MM.1S (cell line): ENCODE measurements around the gene MAGIX.

Experiments
- DNase-seq: peaks from one replicate; pipeline ENCODE4 v3.0.0-alpha.2; 2015
- H2AFZ ChIP-seq: fragments of 300-600 bp; sonication (generic); 2 replicates; pipeline ENCODE4 v1.6.0; 2016; ENCODE audit warnings: antibody characterized with exemption, low read length
- H3F3A ChIP-seq: fragments of 300-600 bp; sonication (generic); 2 replicates; pipeline ENCODE4 v1.6.1; 2016; ENCODE audit warnings: mild to moderate bottlenecking, antibody characterized with exemption, low read length, moderate library complexity, mixed read lengths; ENCODE audit not compliant: insufficient read depth
- H3K27ac ChIP-seq: fragments of 300-600 bp; sonication (generic); 2 replicates; pipeline ENCODE4 v1.5.1; 2016; ENCODE audit warnings: mild to moderate bottlenecking, low read length
- H3K27me3 ChIP-seq: fragments of 300-600 bp; sonication (generic); replicated peaks from 2 replicates; pipeline ENCODE4 v1.6.0; 2016; ENCODE audit warnings: low read length; ENCODE audit not compliant: insufficient read depth
- H3K36me3 ChIP-seq: fragments of 300-600 bp; sonication (generic); replicated peaks from 2 replicates; pipeline ENCODE4 v1.6.1; 2016; ENCODE audit warnings: mild to moderate bottlenecking, low read length, mixed read lengths; ENCODE audit not compliant: insufficient read depth
- H3K4me1 ChIP-seq: fragments of 300-600 bp; sonication (generic); 2 replicates; pipeline ENCODE4 v1.6.1; 2016; ENCODE audit warnings: low read length, mixed read lengths
- H3K4me2 ChIP-seq: fragments of 300-600 bp; sonication (generic); 2 replicates; pipeline ENCODE4 v1.6.0; 2016; ENCODE audit warnings: low read depth, low read length
- H3K4me3 ChIP-seq: fragments of 300-600 bp; sonication (generic); 2 replicates; pipeline ENCODE4 v1.5.1; 2016; ENCODE audit warnings: low read length, mixed read lengths
- H3K79me2 ChIP-seq: fragments of 300-600 bp; sonication (generic); 2 replicates; pipeline ENCODE4 v1.6.1; 2016; ENCODE audit warnings: mixed run types, low read length, mixed read lengths
- H3K9ac ChIP-seq: fragments of 300-600 bp; sonication (generic); 2 replicates; pipeline ENCODE4 v1.6.1; 2016; ENCODE audit warnings: low read length, mixed read lengths
- H3K9me2 ChIP-seq: fragments of 300-600 bp; sonication (generic); replicated peaks from 2 replicates; pipeline ENCODE4 v1.6.1; 2016; ENCODE audit warnings: mild to moderate bottlenecking, low read length, mixed read lengths; ENCODE audit not compliant: insufficient read depth
- H3K9me3 ChIP-seq: fragments of 300-600 bp; sonication (generic); replicated peaks from 2 replicates; pipeline ENCODE4 v1.6.1; 2016; ENCODE audit warnings: mild to moderate bottlenecking, low read length, mixed read lengths; ENCODE audit not compliant: insufficient read depth
- H4K20me1 ChIP-seq: fragments of 300-600 bp; sonication (generic); 2 replicates; pipeline ENCODE4 v1.6.1; 2016; ENCODE audit warnings: mild to moderate bottlenecking, low read length, moderate library complexity, mixed read lengths; ENCODE audit not compliant: insufficient read depth
- CTCF ChIP-seq: fragments of 300-600 bp; sonication (generic); IDR thresholded peaks from 2 replicates; pipeline ENCODE4 v1.5.1; 2016; ENCODE audit warnings: antibody characterized with exemption, low read length, mixed read lengths
- EZH2 ChIP-seq: fragments of 300-600 bp; sonication (generic); optimal IDR thresholded peaks from 2 replicates; pipeline ENCODE3; 2017; ENCODE audit warnings: low read depth, mild to moderate bottlenecking, antibody characterized with exemption, low read length, mixed read lengths
- EZH2phosphoT487 ChIP-seq: fragments of 300-600 bp; sonication (generic); IDR thresholded peaks from 2 replicates; pipeline ENCODE4 v1.6.1; 2018; ENCODE audit warnings: antibody characterized with exemption, low read length

Gene MAGIX

GRCh38 chrX:49177338-49177833, 14.8 kb downstream of the MAGIX start:
- no peaks in the 10 kb centered on the region for H4K20me1 ChIP-seq
- no peak overlapping the region for H3K4me3 ChIP-seq
- DNase-seq = no peak
- no peaks in the 10 kb centered on the region for H3K9me2 ChIP-seq
- 0 out of 2 replicates have a peak, but pooled peaks cover 4% of the 10 kb centered on the region for H3F3A ChIP-seq
- H3K4me2 ChIP-seq = no peak overlapping the region
- no peaks in the 10 kb centered on the region for H3K36me3 ChIP-seq
- no peaks in the 10 kb centered on the region for H3K27me3 ChIP-seq
- no peaks in the 10 kb centered on the region for H3K9me3 ChIP-seq
- peaks cover 6% of the 10 kb centered on the region; the same call in 1 of the 2 replicates for H3K4me1 ChIP-seq
- peaks cover 19% of the 10 kb centered on the region for H3K79me2 ChIP-seq
- no peak overlapping the region for H3K27ac ChIP-seq
- no peak overlapping the region for H2AFZ ChIP-seq
- H3K9ac ChIP-seq = no peak overlapping the region
- TF ChIP-seq EZH2phosphoT487 (no peak), CTCF (peak; percentile 14)

GRCh38 chrX:49177873-49178480, 15.4 kb downstream of the MAGIX start:
- H3K4me2 ChIP-seq = no peak overlapping the region
- H3F3A ChIP-seq = 0 out of 2 replicates have a peak, but pooled peaks cover under 1% of the 10 kb centered on the region
- no peak overlapping the region for H3K27ac ChIP-seq
- peaks cover 5% of the 10 kb centered on the region; the same call in 1 of the 2 replicates for H3K4me1 ChIP-seq
- H3K9ac ChIP-seq = no peak overlapping the region
- no peaks in the 10 kb centered on the region for H3K9me2 ChIP-seq
- no peak for DNase-seq
- no peaks in the 10 kb centered on the region for H3K9me3 ChIP-seq
- no peaks in the 10 kb centered on the region for H3K36me3 ChIP-seq
- no peak overlapping the region for H2AFZ ChIP-seq
- peaks cover 14% of the 10 kb centered on the region for H3K79me2 ChIP-seq
- H3K27me3 ChIP-seq = no peaks in the 10 kb centered on the region
- no peak overlapping the region for H3K4me3 ChIP-seq
- H4K20me1 ChIP-seq = no peaks in the 10 kb centered on the region
- no peak for TF ChIP-seq EZH2phosphoT487
- TF ChIP-seq EZH2 = no peak
- no peak for TF ChIP-seq CTCF

DNA sequence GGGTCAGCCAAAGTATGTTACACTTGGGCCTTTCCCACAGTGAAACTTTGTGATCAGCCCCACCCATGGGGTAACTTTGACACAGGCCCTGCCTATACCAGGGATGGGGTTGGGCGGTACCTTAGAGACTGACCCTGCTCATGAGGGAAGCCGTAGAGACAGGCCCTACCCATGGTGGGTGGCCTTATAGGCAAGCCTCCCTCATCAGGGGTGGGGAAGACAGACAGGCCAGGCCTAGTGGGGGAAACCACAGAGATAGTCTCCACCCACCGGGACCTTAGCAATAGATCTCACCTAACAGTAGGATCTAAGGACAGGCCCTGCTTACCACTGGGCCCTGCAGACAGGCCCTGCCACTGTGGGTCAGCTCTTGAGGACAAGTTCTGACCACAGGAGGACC, 16.0 kb downstream of the MAGIX start:
- TF ChIP-seq EZH2phosphoT487 = no peak
- TF ChIP-seq CTCF = no peak
- no peak for TF ChIP-seq EZH2
- H3K9ac ChIP-seq = no peak overlapping the region
- no peaks in the 10 kb centered on the region for H3K9me2 ChIP-seq
- H3K79me2 ChIP-seq = peaks cover 9% of the 10 kb centered on the region
- H3K4me1 ChIP-seq = no peaks in the 10 kb centered on the region
- no peaks in the 10 kb centered on the region for H3K27me3 ChIP-seq
- no peak overlapping the region for H3K27ac ChIP-seq
- no peaks in the 10 kb centered on the region for H3F3A ChIP-seq
- H3K4me3 ChIP-seq = no peak overlapping the region
- H3K36me3 ChIP-seq = no peaks in the 10 kb centered on the region
- no peak overlapping the region for H3K4me2 ChIP-seq
- no peak overlapping the region for H2AFZ ChIP-seq
- no peaks in the 10 kb centered on the region for H4K20me1 ChIP-seq
- H3K9me3 ChIP-seq = no peaks in the 10 kb centered on the region
- no peak for DNase-seq
